ENCODE measurements around the gene FASTKD2. TPM values are rescaled to one million over a fixed set of nuclear protein-coding genes. Genes with fewer than 3 reads are reported as not detected.

The FASTKD2 gene
- polyA plus RNA-seq (ENCODE audit: insufficient read length), result 22.3 TPM

DNA sequence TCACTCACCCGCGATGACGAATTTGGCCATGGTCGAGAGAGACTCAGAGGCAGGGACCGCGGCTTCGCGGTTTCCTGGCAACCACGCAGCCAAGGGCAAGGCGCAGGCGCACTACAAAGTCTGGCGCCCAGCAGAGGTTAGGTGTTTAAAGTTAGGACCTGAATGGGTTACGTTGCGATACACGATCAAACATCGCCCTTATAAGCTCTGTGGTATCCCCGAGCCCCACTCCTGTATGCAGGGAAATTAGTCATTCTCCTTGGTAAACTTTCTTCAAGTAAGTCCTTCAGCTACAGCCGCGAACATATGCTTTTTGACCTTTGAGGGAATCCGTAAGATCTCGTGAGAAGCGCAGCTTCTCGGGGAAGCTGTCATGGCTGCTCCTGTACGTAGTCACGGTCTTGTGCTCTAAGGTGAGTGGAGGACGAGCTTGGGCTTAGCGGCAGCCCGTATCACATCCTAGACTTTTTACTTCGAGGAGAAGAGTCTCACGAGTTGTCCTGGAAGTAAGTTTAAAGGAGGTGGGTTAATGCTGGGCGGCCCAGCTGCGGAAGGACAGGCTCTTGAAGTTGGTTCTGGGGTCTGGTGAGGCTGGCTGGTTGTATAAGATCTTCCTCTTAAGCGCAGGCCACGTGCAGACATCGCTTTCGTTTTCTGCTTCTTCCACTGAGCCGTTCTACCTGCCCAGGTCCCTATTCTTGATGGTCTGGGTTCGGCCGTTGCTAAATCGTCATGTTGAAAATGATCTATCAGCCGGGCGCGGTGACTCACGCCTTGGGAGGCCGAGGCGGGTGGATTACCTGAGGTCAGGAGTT is at the start of gene FASTKD2, which contains the start of gene MDH1B:
Gene FASTKD2, plus strand, starts transcription at position 365 of the 815 bp plus-strand sequence. CDS start 1,088 bp downstream, outside the sequence.
Gene MDH1B, minus strand, starts transcription at position 87 of the 815 bp plus-strand sequence. Its CDS starts 57 bp downstream, at position 30.
- peak; percentile 94 for DNase-seq

GRCh38 chr2:206716623-206717022 is 48.8 kb upstream of the FASTKD2 start:
- no peak for DNase-seq

GRCh38 chr2:206718296-206718695 is 47.1 kb upstream of the FASTKD2 start, which contains the start of gene DYTN:
DYTN (minus strand) TSS chr2:206718396; CDS start chr2:206718279, 117 bp downstream.
- no peak for DNase-seq

DNA sequence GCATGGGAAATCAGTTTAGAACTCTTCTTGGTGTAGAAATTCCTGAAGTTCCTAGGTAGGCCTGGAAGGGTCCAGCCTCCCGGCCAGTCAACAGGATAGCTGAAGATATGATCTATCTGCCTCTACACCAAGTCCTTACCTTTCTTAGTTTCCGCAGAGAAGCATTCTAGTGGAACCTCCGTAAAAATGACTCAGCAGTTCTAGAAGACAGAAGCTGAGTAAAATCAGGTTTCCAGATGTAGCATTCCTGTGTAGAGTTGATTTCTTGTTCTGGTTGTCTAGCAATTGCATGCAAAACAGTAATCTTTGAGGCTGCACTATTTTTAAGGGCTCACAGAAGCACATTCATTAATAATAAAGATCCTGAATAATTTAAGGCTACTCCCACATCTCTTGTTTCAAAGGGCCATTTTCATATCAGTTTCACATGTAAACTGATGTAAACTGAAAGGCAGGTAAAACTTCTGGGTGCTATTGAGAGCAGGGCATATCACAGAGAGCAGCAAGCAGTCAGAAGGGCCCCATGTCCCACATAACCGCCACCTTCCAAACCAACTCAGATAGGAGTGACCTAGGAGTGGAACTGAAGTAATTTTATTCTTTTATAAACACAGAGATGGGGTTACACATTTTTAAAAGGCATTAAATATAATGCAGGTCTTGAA is 44.0 kb upstream of the FASTKD2 start:
- no peak for DNase-seq

- no peak for DNase-seq
Measured at GRCh38 chr2:206723288-206723687, 42.1 kb upstream of the FASTKD2 start.

DNA sequence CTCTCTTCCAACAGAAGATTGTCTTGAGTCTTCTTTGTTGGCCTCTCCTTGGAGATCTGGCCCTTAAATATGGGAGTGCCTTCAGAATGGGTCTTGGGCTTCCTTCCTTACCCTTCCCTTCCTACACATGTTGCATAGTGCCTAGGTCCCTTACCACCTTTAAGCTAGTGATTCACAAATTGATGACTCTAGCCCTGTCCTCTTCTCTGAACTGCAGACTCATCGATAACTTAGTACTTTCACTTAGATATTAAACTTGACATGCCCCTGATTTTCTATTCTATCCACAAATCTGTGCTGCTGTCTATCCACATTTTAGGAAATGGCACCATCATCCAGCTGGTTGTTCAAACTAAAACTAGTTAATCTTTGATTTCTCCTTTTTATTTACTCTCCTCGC is 38.1 kb upstream of the FASTKD2 start:
- no peak for DNase-seq

DNA sequence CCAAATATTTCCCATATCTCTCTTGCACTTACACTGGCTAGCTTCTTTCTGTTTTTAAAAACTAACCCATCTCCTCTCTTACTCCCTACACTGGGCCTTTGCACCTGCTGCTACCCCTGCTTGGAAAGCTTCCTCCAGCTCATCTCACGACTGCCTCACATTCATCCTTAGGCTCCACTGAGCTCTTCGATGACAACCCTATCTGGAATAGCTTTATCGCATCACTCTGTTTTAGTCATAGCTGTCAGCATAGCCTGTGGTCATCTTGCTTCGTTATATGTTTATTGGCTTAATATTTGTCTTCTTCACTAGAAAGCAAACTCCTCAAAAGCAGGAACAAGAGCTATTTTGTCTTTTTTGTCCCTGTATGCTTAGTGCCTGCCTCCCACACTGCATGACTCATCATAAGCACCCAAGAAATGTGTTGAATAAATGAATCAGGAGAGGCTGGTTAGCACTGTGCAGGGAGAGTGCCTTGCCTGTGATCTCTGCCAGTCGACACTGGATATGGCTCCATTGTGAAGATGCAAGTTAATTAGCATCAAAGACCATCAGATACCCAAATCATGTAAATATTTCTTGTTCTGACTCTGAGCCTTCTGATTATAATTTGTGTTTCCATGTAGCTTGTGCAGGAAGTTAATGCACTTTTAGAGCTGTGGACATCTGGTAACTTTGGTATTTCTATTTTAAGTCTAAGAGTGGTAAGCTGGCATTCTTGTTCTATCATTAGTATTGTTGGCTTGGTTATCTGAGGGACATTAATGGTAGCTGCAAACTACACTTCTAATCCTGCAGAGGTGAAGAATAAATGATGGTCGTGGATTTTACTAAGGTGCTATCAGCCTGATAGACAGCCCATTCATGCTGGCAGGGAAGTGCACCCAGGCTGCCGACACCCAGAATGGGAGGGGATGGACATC is 36.9 kb upstream of the FASTKD2 start:
- DNase-seq, result no peak

DNA sequence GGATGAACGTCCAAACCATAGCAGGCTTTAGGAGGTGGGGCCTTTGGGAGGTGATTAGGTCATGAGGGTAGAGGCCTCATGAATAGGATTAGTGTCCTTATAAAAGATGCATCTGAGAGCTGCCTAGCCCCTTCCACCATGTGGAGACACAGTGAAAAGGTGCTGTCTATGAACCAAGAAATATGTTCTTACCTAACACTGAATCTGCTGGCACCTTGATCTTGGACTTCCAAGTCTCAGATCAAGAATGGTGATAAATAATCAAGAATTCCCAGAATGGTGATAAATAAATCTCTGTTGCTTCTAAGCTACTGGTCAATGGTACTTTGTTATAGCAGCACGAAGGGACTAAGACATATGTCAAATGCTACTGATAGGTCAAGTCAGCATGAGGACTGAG is 32.1 kb upstream of the FASTKD2 start:
- DNase-seq, result no peak

- no peak for DNase-seq
Measured at GRCh38 chr2:206736935-206737334, 28.5 kb upstream of the FASTKD2 start.

DNA sequence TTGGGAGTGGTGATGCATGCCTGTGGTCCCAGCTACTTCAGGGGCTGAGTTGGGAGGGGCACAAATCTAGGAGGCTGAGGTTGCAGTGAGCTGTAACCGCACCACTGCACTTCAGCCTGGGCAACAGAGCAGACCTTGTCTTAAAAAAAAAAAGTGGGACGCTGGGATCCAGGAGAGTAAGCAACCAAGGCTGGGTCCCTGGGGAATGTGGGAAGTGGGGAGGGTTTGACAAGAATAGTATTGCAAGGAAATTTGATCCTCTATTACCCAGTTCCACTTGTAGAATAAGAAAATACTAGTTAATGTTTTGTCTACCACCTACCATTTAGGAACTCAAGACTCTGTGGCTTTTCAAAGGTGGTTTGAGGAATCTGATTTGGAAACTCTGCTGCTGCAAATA is 26.1 kb upstream of the FASTKD2 start:
- DNase-seq, result no peak

- DNase-seq, result no peak
Measured at GRCh38 chr2:206740800-206741199, 24.6 kb upstream of the FASTKD2 start.

DNA sequence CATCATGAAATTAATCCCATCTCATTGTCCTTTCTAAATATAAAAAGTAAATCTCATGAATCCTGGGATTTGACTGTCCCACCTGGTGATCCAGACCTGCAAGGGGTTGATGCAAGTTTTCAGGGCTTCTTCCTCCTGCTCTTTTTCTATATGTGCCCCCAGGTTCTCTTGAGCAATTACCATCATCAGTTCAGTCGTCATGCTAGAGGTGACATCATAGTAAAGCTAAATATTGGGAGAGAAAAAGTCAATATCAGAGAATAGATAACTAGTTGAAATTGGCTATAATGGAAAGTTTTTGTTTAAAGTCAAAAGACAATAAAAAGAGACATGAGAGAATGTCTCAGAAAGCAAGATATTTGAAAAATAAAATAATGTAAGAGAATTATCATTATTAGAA is 8.6 kb upstream of the FASTKD2 start:
- no peak for DNase-seq

DNA sequence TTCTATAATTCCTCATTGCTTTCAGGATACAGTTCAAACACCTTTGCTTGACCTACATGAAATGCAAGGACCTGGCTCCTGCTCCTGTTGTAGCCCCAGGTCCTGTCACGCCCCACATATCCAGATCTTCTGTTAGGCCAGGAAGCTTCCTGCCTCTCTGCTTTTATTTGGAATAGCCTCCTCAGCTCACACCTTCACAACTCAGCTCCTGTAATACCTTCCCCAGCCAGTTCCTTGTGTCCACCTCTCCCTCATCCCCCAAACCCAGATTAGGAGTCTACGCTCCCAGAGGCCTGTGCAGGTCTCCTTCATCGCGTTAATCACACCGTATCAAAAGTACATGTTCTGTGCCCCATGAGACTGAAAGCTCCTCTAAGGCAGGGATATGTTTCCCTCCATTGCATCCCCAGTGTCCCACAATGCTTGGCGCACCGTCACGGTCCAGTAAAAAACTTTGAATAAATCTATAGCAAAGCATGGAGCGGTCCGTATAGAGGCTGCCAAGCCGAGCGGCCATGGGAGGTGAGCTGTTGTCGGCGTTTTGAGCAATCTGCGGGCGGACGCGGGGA is 649 bp upstream of the FASTKD2 start:
- no peak for DNase-seq

GRCh38 chr2:206766057-206766930 is 888 bp downstream of the FASTKD2 start:
- DNase-seq, result no peak

DNA sequence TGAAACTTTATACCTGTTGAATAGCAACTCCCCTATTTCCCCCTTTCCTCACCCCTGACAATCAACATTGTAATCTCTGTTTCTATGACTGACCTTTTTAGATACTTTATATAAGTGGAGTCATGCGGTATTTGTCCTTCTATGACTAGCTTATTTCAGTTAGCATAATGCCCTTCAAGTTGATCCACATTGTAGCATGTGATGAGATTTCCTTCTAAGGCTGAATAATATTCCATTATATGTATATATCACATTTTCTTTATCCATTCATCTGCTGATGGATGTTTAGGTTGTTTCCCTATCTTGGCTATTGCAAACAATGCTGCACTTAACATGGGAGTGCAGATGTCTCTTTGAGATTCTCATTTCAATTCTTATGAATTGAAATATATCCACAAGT is 9.5 kb downstream of the FASTKD2 start:
- DNase-seq, result no peak

GRCh38 chr2:206776432-206776831 is 11.0 kb downstream of the FASTKD2 start:
- no peak for DNase-seq

DNA sequence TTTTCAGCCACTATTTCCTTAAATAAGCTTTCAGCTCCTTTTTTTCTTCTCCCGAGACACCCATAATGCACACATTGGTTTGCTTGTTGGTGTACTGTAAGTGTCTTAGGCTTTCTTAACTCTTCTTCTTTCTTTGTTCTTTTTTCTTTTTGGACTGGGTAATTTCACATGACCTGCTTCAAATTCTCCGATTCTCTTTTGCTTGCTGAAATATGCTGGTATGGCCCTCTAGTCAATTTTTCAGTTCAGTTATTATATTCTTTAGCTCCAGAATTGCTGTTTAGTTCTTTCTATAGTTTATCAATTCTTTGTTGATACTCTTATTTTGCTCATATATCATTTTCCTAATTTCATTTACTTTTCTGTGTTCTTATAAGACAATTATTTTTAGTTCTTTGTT is 15.3 kb downstream of the FASTKD2 start:
- DNase-seq, result no peak

GRCh38 chr2:206783718-206784117 is 18.3 kb downstream of the FASTKD2 start:
- no peak for DNase-seq

DNA sequence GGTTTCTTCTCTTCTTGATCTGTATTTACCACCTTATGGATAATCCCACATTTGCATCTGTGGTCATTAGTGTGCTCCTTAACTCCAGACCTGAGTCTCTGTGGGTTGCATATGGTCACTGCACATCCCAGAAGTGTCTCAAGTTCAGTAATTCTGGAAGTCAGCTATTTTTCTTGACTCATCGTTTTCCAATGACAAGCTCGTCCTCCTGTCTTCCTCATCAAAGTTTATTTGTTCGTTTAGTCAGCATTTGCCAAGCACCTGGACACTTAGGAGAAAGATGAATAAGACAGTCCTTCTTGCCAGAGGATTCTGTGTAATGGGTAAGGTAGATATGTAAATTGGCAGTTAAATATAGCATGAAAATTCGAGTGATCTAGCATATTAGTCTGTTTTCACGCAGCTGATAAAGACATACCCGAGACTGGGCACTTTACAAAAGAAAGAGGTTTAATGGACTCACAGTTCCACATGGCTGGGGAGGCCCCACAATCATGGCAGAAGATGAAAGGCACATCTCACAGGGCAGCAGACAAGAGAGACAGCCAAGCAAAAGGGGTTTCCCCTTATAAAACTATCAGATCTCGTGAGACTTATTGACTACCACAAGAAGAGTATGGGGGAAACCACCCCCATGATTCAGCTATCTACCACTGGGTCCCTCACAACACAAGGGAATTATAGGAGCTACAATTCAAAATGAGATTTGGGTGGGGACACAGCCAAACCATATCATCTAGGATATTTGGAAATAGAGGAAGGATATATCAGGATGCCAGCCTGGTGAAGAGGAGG is 19.4 kb downstream of the FASTKD2 start:
- no peak for DNase-seq

DNA sequence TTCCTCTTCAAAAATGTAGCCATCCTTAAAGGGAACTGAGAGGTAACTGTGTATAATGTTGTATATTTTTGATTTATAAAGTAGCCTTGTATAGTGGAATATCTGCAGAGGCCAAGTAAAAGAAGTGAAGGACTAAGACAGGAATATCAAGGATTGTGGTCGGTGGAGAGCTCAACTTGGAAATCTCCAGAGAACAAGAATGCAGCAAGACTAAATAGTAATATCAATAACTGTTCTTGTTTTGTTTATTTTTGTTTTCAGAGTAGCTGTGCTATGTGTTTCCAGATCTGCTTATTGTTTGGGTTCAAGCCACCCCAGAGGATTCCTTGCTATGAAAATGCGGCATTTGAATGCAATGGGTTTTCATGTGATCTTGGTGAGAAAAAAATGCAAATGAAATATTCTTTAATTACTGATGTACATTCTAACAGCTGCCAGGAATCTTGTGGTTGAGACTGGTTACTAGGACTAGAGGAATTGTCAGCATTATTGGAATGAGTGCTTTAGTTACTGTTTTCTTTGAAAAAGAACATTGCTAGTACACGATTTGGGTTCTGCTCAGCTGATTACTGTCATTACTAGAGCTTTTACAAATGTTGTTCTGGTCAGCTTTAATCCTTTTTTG is 25.0 kb downstream of the FASTKD2 start:
- no peak for DNase-seq

Measured in hindlimb muscle (tissue), 1 donor.